ENCODE measurements around the gene LSS.
"Not testable (repeated sequence)": the region's sequence is repeated elsewhere in the genome, so short reads cannot be mapped to it uniquely, and the experiment has no call there.

GRCh38 chr21:46147429-46147828 lies 81.1 kb downstream of the LSS start:
- peak; percentile 78 for TF ChIP-seq CTCF (conservative IDR thresholded peaks at IDR 0.05; ENCODE audit: low read length)
- not testable (repeated sequence) for TF ChIP-seq EZH2phosphoT487 (IDR thresholded peaks at IDR 0.05; ENCODE audit: borderline replicate concordance)
